T-cell (primary cell): Measurements from ENCODE around the gene ZNF48. TPM values are rescaled to one million over a fixed set of nuclear protein-coding genes. Genes with fewer than 3 reads are reported as not detected.

ENCODE experiments used
- ATAC-seq, 4 experiments: fragments of 200-7000 bp in 3 of 4; fragments of 150-1000 bp in 1 of 4; cut with Tn5 transposase; replicated peaks in 1 of 4; 1 replicate in 3 of 4; 2 replicates in 1 of 4; pipeline ENCODE4 v1.10.0; 2021; ENCODE audit warnings: moderate library complexity in 3 of 4, mild to moderate bottlenecking in 2 of 4, moderate number of reproducible peaks in 1 of 4
- CTCF ChIA-PET, 2 donors: fragments of 300-600 bp; sonication (Branson Sonifier 250); formaldehyde crosslinking; loops; one replicate each; lab custom pipeline; 2022; ENCODE audit warnings: antibody characterized with exemption in 2 of 2; lab: Charles Lee
- POLR2A ChIA-PET, 2 donors: fragments of 300-600 bp; sonication (Branson Sonifier 250); formaldehyde crosslinking; loops; one replicate each; lab custom pipeline; 2022; ENCODE audit warnings: antibody characterized with exemption in 2 of 2; lab: Charles Lee
- DNase-seq, 35 experiments: peaks; one replicate each; pipeline versions ENCODE4 v3.0.0 to v3.0.0-alpha.2; 2013 to 2023
- H3K27ac ChIP-seq: one replicate; pipeline ENCODE4 v1.5.1; 2013; ENCODE audit warnings: low read length
- H3K27me3 ChIP-seq, 2 experiments: replicated peaks in 1 of 2; 1 replicate in 1 of 2; 2 replicates in 1 of 2; pipeline versions ENCODE4 v1.6.1 to v1.7.0; 2013; ENCODE audit warnings: low read length in 1 of 2, mixed read lengths in 1 of 2; ENCODE audit not compliant: control insufficient read depth in 2 of 2, insufficient read depth in 2 of 2; ENCODE audit errors: extremely low read depth in 1 of 2
- H3K36me3 ChIP-seq, 2 donors: 1 replicate in 1 of 2; 2 replicates in 1 of 2; pipeline versions ENCODE4 v1.6.1 to v1.7.0; 2013; ENCODE audit warnings: low read length in 1 of 2; ENCODE audit not compliant: control insufficient read depth in 2 of 2, insufficient read depth in 1 of 2; ENCODE audit errors: extremely low read depth in 1 of 2
- H3K4me1 ChIP-seq, 2 experiments: 1 replicate in 1 of 2; 2 replicates in 1 of 2; pipeline versions ENCODE4 v1.6.1 to v1.7.0; 2013; ENCODE audit warnings: low read length in 2 of 2, mixed read lengths in 1 of 2; ENCODE audit not compliant: insufficient read depth in 2 of 2, control insufficient read depth in 1 of 2; ENCODE audit errors: extremely low read depth in 1 of 2
- H3K4me3 ChIP-seq, 2 donors: 1 replicate in 1 of 2; 2 replicates in 1 of 2; pipeline versions ENCODE4 v1.5.1 to v1.7.0; 2013; ENCODE audit warnings: mild to moderate bottlenecking in 2 of 2, low read length in 1 of 2, moderate library complexity in 1 of 2; ENCODE audit not compliant: control insufficient read depth in 1 of 2; ENCODE audit errors: extremely low read depth in 1 of 2
- H3K9me3 ChIP-seq: 2 replicates; pipeline ENCODE4 v1.7.0; 2013
- H3K27ac Mint-ChIP-seq, 2 donors: one replicate each; pipeline ENCODE4 v1.8.0; 2020 to 2021; ENCODE audit warnings: mild to moderate bottlenecking in 2 of 2, mixed read lengths in 2 of 2
- H3K27me3 Mint-ChIP-seq, 2 donors: one replicate each; pipeline ENCODE4 v1.8.0; 2021 to 2022; ENCODE audit warnings: mixed read lengths in 2 of 2
- H3K36me3 Mint-ChIP-seq: one replicate; pipeline ENCODE4 v1.8.0; 2021; ENCODE audit warnings: mixed read lengths
- H3K4me1 Mint-ChIP-seq, 3 donors: one replicate each; pipeline ENCODE4 v1.8.0; 2020 to 2022; ENCODE audit warnings: mixed read lengths in 3 of 3, mild to moderate bottlenecking in 1 of 3
- H3K4me3 Mint-ChIP-seq, 3 donors: one replicate each; pipeline ENCODE4 v1.8.0; 2020 to 2022; ENCODE audit warnings: mild to moderate bottlenecking in 3 of 3, mixed read lengths in 3 of 3, moderate library complexity in 3 of 3
- H3K9me3 Mint-ChIP-seq, 3 donors: one replicate each; pipeline ENCODE4 v1.8.0; 2020 to 2022; ENCODE audit warnings: mixed read lengths in 3 of 3
- WGBS: methylation state at CpG from one replicate; pipeline ENCODE4 v1.1.5; 2013; ENCODE audit warnings: missing lambda C conversion rate; ENCODE audit not compliant: insufficient coverage; 5-methylcytosine and 5-hydroxymethylcytosine counted together
- total RNA-seq, 35 experiments: library from RNA in 6 of 35; stranded (reverse) in 6 of 35; fragments of 120-200 nt in 1 of 35; gene quantifications; one replicate each; pipeline versions ENCODE4 v1.2.1 to v1.2.4 and lab custom pipeline; 2013 to 2026

Gene ZNF48
- total RNA-seq, 5 donors from 2014 or later (not counting 1 experiment from before 2014, with no cell fraction given), result 7.3 to 17.5 (median 16.4) TPM

DNA sequence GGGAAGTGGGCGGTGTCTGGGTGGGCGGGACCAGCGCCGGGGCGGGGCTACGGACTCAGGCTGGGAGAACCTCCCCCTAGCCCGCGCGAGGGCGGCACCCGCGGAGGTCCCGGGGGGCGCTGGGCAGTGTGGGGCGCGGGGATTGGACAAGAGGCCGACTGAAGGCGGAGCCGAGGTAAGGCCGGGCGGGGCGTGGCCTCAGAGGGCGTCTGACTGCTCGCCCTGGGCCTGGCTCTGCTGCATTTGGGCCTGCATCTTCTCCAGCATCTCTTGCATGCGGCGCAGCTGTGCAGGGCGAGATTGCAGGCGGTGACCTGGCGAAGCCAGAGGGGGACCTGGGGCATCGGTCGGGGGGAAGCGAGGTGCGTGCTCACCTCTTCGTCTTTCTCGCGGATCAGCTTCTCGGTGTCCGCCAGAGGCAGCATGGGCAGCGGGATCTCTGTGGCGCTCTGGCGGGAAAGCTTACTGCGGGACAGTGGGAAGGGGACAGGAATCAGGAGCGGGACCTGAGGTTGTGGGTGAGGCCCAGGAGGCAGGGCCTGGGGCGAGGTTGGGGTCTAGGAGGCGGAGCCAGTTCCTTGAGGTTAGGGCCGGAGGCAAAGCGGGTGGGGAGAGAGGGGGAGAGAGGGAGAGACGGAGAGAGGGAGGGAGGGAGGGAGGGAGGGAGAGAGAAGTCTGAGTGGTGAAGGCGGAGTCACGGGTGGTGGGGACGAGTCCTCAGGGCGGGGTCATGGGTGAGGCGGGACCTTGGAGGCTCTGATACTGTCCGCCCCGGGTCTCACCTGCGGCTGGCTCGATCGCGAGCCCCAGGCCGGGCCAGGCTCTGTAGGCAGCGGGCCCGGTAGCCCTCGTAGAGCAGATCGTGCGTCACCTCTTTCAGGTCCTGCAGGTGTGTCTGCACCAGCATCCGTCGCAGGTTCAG, 16.7 kb upstream of the ZNF48 start:
- H3K9me3 Mint-ChIP-seq, result no peaks in the 10 kb centered on the region
- peak; percentile 79 to 86 (median 80) for ATAC-seq
- H3K4me3 Mint-ChIP-seq, result peak overlapping the region; percentile 97 to 100 (median 99)
- H3K27ac Mint-ChIP-seq, result peak overlapping the region; percentile 99 to 100
- POLR2A ChIA-PET, result interaction anchor here (0.6 to 0.9 kb wide), 5 partner anchors 16 to 1532 kb away, joined by 3 to 19 read pairs (median 5); partner anchors contain the start of gene TUFM (in 1 of the 2)
- H3K27me3 Mint-ChIP-seq, result no peaks in the 10 kb centered on the region
- H3K36me3 Mint-ChIP-seq, result peaks cover 8% of the 10 kb centered on the region
- under 1% methylated on average over 58 of the region's 67 CpGs for WGBS
- peaks cover 62 to 64% (median 64%) of the 10 kb centered on the region in 3 donors for H3K4me1 Mint-ChIP-seq
- Histone ChIP-seq H3K4me1 (peaks cover 24 to 74% of the 10 kb centered on the region in 2 experiments), H3K27me3 (no peaks in the 10 kb centered on the region), H3K4me3 (peak overlapping the region; percentile 62 to 90), H3K27ac (peak overlapping the region; percentile 99), H3K9me3 (no peaks in the 10 kb centered on the region), H3K36me3 (peaks cover 0 to 19% of the 10 kb centered on the region in 2 donors)
- DNase-seq, result peak; percentile 97 to 100 (median 99)
- CTCF ChIA-PET, result interaction anchor here in 1 of 2 donors (0.6 to 1.1 kb wide), 4 partner anchors 9 to 197 kb away, joined by 4 to 10 read pairs (median 6); partner anchors contain the start of gene DCTPP1

DNA sequence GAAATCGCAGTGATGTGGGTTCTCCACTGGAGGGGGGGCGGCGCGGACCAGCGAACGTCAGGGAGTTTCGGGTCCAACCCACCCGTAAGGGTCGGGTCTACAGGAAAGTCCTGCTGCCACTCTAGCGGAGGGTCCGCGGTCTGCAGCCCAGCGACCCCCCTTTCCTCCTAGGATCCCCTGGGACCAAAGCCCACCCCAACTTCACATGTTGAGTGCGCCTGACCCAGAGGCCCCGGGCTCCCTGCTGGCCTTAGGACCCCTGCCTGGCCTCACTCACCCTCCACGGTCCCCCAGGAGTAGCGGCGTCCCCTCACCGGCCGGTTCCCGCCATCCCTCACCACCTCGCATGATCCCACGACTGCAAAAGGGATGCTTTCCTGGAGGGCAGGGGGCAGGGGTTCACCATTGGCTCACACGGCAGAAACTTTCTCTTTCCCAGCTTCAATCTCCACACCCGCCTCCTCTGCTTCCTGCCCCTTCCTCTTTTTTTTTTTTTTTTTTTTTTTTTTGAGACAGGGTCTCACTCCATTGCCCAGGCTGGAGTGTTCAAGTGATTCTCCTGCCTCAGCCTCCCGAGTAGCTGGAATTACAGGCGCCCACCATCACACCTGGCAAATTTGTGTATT, 15.9 kb upstream of the ZNF48 start:
- peak overlapping the region; percentile 55 to 90 for H3K4me3 ChIP-seq
- peaks cover 0 to 19% of the 10 kb centered on the region in 2 donors for H3K36me3 ChIP-seq
- Mint-ChIP-seq H3K27ac (peak overlapping the region; percentile 99 to 100), H3K27me3 (no peaks in the 10 kb centered on the region), H3K9me3 (no peaks in the 10 kb centered on the region), H3K36me3 (peaks cover 8% of the 10 kb centered on the region), H3K4me3 (peak overlapping the region; percentile 97 to 100 (median 99)), H3K4me1 (peaks cover 67 to 70% (median 70%) of the 10 kb centered on the region in 3 donors)
- ChIA-PET POLR2A (interaction anchor here in 1 of 2 donors (0.6 kb wide), 1 partner anchor 15 kb away, joined by 5 read pairs; no protein-coding TSS in a partner anchor), CTCF (interaction anchor here in 1 of 2 donors (0.7 kb wide), 1 partner anchor 318 kb away, joined by 3 read pairs; no protein-coding TSS in a partner anchor)
- ATAC-seq (no peak), DNase-seq (no peak)
- peaks cover 28 to 81% of the 10 kb centered on the region in 2 experiments for H3K4me1 ChIP-seq
- 10% methylated on average over 11 of the region's 27 CpGs for WGBS
- no peaks in the 10 kb centered on the region for H3K27me3 ChIP-seq
- H3K27ac ChIP-seq, result peak overlapping the region; percentile 96
- H3K9me3 ChIP-seq, result no peaks in the 10 kb centered on the region

DNA sequence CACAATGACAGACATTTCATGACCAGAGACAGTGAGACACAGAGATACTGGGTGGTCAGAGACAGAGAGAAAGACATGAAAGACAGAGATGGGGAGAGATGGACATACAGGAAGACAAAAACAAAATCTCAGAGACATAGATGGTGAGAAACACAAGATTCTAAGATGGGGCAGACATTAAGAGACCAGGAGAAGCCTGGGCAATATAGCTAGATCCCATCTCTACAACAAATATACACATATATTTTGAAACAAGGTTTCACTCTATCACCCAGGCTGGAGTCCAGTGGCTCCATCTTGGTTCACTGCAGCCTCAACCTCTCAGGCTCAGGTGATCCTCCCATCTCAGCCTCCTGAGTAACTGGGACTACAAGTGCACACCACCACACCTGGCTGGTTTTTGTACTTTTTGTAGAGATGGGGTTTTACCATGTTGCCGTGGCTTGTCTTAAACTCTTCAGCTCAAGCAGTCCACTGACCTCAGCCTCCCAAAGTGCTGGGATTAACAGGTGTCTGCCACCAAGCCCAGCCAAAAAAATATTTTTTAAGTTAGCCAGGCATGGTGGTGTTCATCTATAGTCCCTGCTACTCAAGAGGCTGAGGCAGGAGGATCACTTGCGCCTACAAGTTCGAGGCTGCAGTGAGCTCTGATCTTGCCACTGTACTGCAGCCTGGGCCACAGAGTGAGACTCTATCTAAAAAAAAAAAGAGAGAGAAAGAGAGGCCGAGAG, 15.0 kb upstream of the ZNF48 start:
- H3K4me3 ChIP-seq, result no peak overlapping the region
- peaks cover 0 to 19% of the 10 kb centered on the region in 2 donors for H3K36me3 ChIP-seq
- no peaks in the 10 kb centered on the region for H3K9me3 ChIP-seq
- no peaks in the 10 kb centered on the region for H3K27me3 ChIP-seq
- Mint-ChIP-seq H3K36me3 (peaks cover 8% of the 10 kb centered on the region), H3K9me3 (no peaks in the 10 kb centered on the region), H3K27ac (peak overlapping the region; percentile 99 to 100), H3K4me1 (peaks cover 67 to 72% (median 71%) of the 10 kb centered on the region in 3 donors), H3K4me3 (peak overlapping the region; percentile 80 to 100 (median 99)), H3K27me3 (no peaks in the 10 kb centered on the region)
- peak overlapping the region; percentile 96 for H3K27ac ChIP-seq
- POLR2A ChIA-PET, result interaction anchor here in 1 of 2 donors (0.5 to 0.6 kb wide), 2 partner anchors 26 to 382 kb away, joined by 3 to 5 read pairs; no protein-coding TSS in a partner anchor
- CTCF ChIA-PET, result interaction anchor here in 1 of 2 donors (0.7 to 3.0 kb wide), 2 partner anchors 9 to 317 kb away, joined by 3 to 21 read pairs; partner anchors contain the start of gene TBC1D10B
- H3K4me1 ChIP-seq, result peaks cover 28 to 87% of the 10 kb centered on the region in 2 experiments
- WGBS, result 81% methylated on average over 3 of the region's 4 CpGs
- DNase-seq (no peak), ATAC-seq (no peak)

DNA sequence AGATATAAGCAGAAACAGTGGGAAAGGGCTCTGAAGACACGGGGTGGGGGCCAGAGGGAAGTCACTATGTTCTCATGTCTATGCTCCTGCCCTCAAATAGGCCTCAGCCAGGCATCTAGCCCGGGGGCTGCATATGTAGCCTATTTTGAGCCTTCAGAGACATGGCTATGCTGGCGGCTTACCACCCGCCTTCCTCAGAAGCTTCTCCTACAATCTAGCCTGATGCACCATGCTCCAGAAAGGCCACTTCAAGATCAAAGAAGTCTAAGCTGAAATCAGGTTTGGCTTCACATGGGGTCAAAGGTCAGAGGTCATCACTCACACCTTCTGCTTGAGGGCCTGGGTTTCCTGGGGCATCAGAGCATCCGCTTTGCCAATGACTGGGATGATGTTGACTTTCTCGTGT, 14.4 kb upstream of the ZNF48 start:
- no peaks in the 10 kb centered on the region for H3K9me3 Mint-ChIP-seq
- H3K27ac ChIP-seq, result peak overlapping the region; percentile 96
- no peak for DNase-seq
- ChIA-PET POLR2A (interaction anchor here in 1 of 2 donors (0.6 kb wide), 1 partner anchor 27 kb away, joined by 3 read pairs; no protein-coding TSS in a partner anchor), CTCF (interaction anchor here in 1 of 2 donors (3.0 kb wide), 1 partner anchor 10 kb away, joined by 21 read pairs; the partner anchor contains the start of gene TBC1D10B)
- H3K27me3 ChIP-seq, result no peaks in the 10 kb centered on the region
- peaks cover 67 to 74% (median 74%) of the 10 kb centered on the region in 3 donors for H3K4me1 Mint-ChIP-seq
- H3K4me1 ChIP-seq, result peaks cover 28 to 87% of the 10 kb centered on the region in 2 experiments
- no peaks in the 10 kb centered on the region for H3K27me3 Mint-ChIP-seq
- no peaks in the 10 kb centered on the region for H3K9me3 ChIP-seq
- peak overlapping the region; percentile 80 to 100 (median 99) for H3K4me3 Mint-ChIP-seq
- no peak for ATAC-seq
- H3K4me3 ChIP-seq, result no peak overlapping the region
- peaks cover 0 to 19% of the 10 kb centered on the region in 2 donors for H3K36me3 ChIP-seq
- H3K27ac Mint-ChIP-seq, result peak overlapping the region; percentile 99 to 100
- WGBS, result 62% methylated on average over 4 of the region's 6 CpGs
- H3K36me3 Mint-ChIP-seq, result peaks cover 8% of the 10 kb centered on the region

DNA sequence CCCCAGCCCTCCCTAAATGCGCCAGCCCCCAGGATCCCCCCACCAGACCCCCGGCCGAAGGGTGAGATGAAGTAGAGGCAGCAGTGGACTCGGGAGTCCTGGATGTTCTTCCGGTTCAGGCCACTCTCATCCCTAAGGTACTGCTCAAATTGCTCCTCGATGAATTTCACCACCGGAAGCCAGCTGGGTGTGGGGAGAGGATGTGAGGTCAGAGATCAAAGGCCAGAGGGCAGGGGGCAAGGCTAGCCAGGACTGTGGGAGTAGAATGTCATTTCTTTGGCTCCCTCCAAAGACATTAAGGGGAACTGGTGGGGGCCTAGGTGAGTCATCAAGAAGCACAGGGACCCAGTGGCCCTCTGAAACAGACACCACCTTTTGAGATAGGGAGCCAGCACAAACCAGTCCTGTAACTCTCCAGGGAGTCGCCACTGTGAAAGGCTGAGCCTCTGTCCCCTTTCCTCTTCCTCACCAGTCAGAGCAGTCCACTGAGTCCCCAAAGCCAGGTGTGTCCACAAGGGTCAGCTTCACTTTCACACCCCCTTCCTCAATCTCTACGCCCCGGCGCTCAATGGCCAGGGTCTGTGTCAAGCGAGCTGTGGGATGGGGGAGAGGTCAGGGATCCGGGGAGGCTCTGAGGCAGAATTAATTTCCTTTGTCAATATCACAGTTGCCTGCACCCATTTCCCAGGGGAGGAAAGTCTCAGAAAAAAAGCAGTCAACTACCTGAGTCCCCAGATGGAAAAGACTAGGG, 13.8 kb upstream of the ZNF48 start:
- DNase-seq (peak in 3 of 35 experiments; percentile 34 to 46 (median 39)), ATAC-seq (no peak)
- Mint-ChIP-seq H3K4me1 (peaks cover 67 to 72% (median 72%) of the 10 kb centered on the region in 3 donors), H3K9me3 (no peaks in the 10 kb centered on the region), H3K27ac (peak overlapping the region; percentile 99 to 100), H3K4me3 (peak overlapping the region; percentile 80 to 100 (median 99)), H3K36me3 (peaks cover 8% of the 10 kb centered on the region), H3K27me3 (no peaks in the 10 kb centered on the region)
- Histone ChIP-seq H3K4me1 (peaks cover 28 to 82% of the 10 kb centered on the region in 2 experiments), H3K27me3 (no peaks in the 10 kb centered on the region), H3K36me3 (peaks cover 0 to 15% of the 10 kb centered on the region in 2 donors), H3K4me3 (peak overlapping the region; percentile 72), H3K9me3 (no peaks in the 10 kb centered on the region), H3K27ac (peak overlapping the region; percentile 96)
- POLR2A ChIA-PET, result no interaction called here
- 0% methylated on average over 1 of the region's 13 CpGs for WGBS
- CTCF ChIA-PET, result interaction anchor here in 1 of 2 donors (1.3 to 3.0 kb wide), 3 partner anchors 10 to 238 kb away, joined by 5 to 21 read pairs (median 6); partner anchors contain the start of genes DCTPP1 and TBC1D10B
